Measurements from ENCODE around the gene PRDM16. TPM values are rescaled to one million over a fixed set of nuclear protein-coding genes. Genes with fewer than 3 reads are reported as not detected.

PRDM16 gene
- total and polyA plus RNA-seq, 2 of the 8 experiments (the other 6 are each of a cell fraction or from before 2014, with no cell fraction given), result 0.39 to 0.43 TPM

- no peak for TF ChIP-seq CHD7 (IDR thresholded peaks at IDR 0.05; ENCODE audit: insufficient replicate concordance, low read length)
These were observed 158.9 kb downstream of the PRDM16 start (continued) for GRCh38 chr1:3227893-3228292.

Measured in H1 (cell line).